HepG2 (cell line): Measurements from ENCODE around the gene L3MBTL3.
"Not testable (repeated sequence)": the region's sequence is repeated elsewhere in the genome, so short reads cannot be mapped to it uniquely, and the experiment has no call there.

Experiments
- CTCF ChIP-seq: sonication (generic); formaldehyde crosslinking; IDR thresholded peaks from 2 replicates; pipeline ENCODE4 v1.5.0; 2020; ENCODE audit warnings: mild to moderate bottlenecking, missing genetic modification reagents, moderate library complexity
- EZH2 ChIP-seq: conservative IDR thresholded peaks from 2 replicates; pipeline ENCODE4 v1.6.1; 2012; ENCODE audit warnings: mild to moderate bottlenecking, low read depth, low read length, moderate library complexity
- FOXM1 ChIP-seq: sonication (generic); formaldehyde crosslinking; IDR thresholded peaks from 2 replicates; pipeline ENCODE4 v1.5.0; 2020; ENCODE audit warnings: missing genetic modification reagents
- KDM2A ChIP-seq: sonication (generic); formaldehyde crosslinking; IDR thresholded peaks from 2 replicates; pipeline ENCODE4 v1.4.0; 2020; ENCODE audit warnings: low read depth, missing genetic modification reagents, borderline replicate concordance
- PREB ChIP-seq: sonication (generic); formaldehyde crosslinking; IDR thresholded peaks from 2 replicates; pipeline ENCODE4 v1.4.0; 2020; ENCODE audit warnings: missing genetic modification reagents
- RBAK ChIP-seq: sonication (generic); formaldehyde crosslinking; IDR thresholded peaks from 2 replicates; pipeline ENCODE4 v1.5.1; 2020; ENCODE audit warnings: mild to moderate bottlenecking, missing genetic modification reagents
- THAP7 ChIP-seq: sonication (generic); formaldehyde crosslinking; IDR thresholded peaks from 2 replicates; pipeline ENCODE4 v1.8.1; 2023; ENCODE audit warnings: mild to moderate bottlenecking, missing genetic modification reagents
- ZNF704 ChIP-seq: sonication (generic); formaldehyde crosslinking; IDR thresholded peaks from 2 replicates; pipeline ENCODE4 v1.8.1; 2023; ENCODE audit warnings: mild to moderate bottlenecking, inconsistent platforms, moderate library complexity, missing genetic modification reagents, borderline replicate concordance
- TF ChIP-seq, protein P1 (sequence below): IDR thresholded peaks from 2 replicates; pipeline ENCODE4 v1.6.1; 2012; ENCODE audit warnings: low read depth, low read length, improper control_type of control experiment
- TF ChIP-seq, protein P2 (sequence below): sonication (generic); formaldehyde crosslinking; IDR thresholded peaks from 2 replicates; pipeline ENCODE4 v1.8.0; 2022; ENCODE audit warnings: mild to moderate bottlenecking, missing genetic modification reagents, moderate library complexity

GRCh38 chr6:130173377-130174004 lies 155.1 kb downstream of the L3MBTL3 start:
- TF ChIP-seq RBAK; THAP7 (CRISPR knock-in tag); ZNF704 (CRISPR knock-in tag); KDM2A; FOXM1; CTCF; PREB (CRISPR knock-in tag); EZH2: not testable (repeated sequence)
- TF ChIP-seq, protein P1, sequence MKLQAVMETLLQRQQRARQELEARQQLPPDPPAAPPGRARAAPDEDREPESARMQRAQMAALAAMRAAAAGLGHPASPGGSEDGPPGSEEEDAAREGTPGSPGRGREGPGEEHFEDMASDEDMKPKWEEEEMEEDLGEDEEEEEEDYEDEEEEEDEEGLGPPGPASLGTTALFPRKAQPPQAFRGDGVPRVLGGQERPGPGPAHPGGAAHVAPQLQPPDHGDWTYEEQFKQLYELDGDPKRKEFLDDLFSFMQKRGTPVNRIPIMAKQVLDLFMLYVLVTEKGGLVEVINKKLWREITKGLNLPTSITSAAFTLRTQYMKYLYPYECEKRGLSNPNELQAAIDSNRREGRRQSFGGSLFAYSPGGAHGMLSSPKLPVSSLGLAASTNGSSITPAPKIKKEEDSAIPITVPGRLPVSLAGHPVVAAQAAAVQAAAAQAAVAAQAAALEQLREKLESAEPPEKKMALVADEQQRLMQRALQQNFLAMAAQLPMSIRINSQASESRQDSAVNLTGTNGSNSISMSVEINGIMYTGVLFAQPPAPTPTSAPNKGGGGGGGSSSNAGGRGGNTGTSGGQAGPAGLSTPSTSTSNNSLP, result not testable (repeated sequence)
- TF ChIP-seq, protein P2, sequence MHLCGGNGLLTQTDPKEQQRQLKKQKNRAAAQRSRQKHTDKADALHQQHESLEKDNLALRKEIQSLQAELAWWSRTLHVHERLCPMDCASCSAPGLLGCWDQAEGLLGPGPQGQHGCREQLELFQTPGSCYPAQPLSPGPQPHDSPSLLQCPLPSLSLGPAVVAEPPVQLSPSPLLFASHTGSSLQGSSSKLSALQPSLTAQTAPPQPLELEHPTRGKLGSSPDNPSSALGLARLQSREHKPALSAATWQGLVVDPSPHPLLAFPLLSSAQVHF (CRISPR knock-in tag), result not testable (repeated sequence)
